Stimulated activated CD4-positive, alpha-beta T cell treated with anti-CD3 and anti-CD28 coated beads, Interleukin-2, amount 100 ng/mL, for 48 hours (primary cell): ENCODE results near the gene HOXB13.

Experiments used
- DNase-seq, 2 donors: peaks; one replicate each; pipeline ENCODE4 v3.0.0-alpha.2; 2020

The HOXB13 gene

DNA sequence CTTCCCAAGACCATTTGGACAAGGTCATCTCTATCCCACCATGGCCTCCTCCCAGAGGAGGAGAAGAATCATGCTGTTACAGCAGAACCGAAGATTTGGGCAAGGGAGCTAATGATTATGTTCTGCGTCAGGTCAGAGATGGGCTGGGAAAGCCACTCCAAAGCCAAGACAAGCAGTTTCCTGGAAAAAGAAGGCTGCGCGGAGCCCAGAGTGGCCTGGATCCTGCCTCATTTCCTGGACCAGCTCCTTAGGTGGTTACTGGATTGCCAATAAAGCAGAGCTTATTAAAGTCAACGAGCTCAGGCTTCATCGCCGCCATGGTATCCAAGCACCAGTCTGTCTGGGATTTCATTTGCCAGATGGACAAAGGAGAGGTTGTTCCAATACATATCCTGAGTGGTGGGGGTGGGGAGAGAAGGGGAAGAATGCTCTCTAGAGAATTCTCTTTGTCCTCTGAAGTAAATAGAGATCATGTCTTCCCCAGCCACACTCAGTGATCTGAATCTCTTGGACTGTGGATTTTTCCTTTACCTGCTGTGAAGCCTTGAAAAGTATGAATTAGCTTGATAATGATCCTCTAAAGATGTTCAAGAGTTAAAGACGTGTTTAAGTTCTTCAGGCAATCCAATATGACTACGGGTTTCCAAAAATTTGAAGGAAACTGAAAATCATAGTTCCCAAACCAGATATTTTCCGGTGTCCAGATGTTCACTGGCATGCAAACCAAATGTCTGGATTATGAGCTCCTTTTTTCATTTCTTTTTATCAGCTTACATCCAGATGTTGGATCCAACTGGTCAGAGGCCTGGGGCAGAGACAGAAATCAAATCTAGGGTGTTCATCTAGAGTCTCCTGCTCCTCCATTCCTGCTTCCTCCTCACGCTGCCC lies 23.9 kb downstream of the HOXB13 start:
- no peak for DNase-seq

DNA sequence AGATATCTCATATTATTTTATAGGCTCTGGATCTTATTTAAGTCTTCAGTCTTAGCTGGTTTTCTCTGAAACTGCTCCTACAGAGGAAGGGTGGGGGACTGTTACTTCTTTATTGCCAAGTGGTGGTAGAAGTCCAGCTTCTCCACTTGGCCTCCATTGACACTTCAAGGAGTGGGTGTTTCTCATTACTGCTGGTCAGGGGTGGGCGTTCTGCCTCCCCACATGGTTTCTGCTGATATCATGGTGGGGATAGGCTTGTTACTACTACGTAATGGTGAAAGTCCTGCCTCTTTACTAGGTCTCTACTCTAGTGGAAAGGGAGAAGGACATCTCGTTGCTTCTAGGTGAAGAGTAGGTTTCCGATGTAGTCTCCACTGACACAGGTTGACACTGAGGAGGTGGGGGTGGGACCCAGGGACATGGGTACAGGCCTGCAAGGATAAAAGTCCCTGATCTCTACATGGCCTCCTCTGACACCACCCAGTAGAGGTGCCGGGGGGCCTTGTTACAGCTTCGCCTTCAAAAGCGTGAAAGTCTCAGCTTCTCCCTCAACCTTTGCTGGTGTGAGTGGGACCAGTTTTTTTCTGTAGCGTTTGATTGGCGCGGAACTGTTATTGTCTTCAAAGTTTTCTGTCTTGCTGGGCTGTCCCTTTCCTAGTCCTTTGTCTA lies 26.6 kb downstream of the HOXB13 start:
- no peak for DNase-seq

GRCh38 chr17:48693178-48693577 lies 35.4 kb downstream of the HOXB13 start:
- DNase-seq: no peak

GRCh38 chr17:48692049-48692448 lies 36.5 kb downstream of the HOXB13 start:
- DNase-seq: no peak

DNA sequence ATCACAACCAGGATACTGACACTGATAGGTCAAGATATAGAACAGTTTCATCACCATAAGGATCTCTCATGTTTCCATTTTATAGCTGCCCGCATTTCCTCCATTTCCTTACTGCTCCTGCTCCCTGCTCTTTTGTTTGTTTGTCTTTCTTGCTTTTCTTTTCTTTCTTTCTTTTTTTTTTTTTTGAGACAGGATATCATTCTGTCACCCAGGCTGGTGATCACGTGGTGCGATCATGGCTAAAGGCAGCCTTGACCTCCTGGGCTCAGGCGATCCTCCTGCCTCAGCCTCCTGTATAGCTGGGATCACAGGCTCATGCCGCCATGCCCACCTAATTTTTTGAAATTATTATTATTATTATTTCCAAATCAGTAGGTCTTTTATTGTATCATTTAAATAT lies 37.9 kb downstream of the HOXB13 start:
- no peak for DNase-seq

DNA sequence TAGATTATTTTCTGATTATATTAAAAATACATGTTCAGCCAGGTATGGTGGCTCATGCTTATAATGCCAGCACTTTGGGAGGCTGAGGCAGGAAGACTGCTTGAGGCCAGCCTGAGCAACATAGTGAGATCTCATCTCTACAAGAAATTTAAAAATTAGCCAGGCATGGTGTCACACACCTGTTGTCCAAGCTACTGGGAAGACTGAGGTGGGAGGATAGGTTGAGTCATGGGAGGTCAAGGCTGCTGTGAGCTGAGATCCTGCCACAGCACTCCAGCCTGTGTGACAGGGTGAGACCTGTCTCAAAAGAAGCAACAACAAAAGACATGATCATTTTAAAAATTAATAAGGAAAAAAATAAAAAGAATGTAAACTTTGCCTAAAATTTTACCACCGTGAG lies 46.9 kb downstream of the HOXB13 start:
- DNase-seq: no peak

- no peak for DNase-seq
Observed at GRCh38 chr17:48679385-48680096, 49.0 kb downstream of the HOXB13 start.

DNA sequence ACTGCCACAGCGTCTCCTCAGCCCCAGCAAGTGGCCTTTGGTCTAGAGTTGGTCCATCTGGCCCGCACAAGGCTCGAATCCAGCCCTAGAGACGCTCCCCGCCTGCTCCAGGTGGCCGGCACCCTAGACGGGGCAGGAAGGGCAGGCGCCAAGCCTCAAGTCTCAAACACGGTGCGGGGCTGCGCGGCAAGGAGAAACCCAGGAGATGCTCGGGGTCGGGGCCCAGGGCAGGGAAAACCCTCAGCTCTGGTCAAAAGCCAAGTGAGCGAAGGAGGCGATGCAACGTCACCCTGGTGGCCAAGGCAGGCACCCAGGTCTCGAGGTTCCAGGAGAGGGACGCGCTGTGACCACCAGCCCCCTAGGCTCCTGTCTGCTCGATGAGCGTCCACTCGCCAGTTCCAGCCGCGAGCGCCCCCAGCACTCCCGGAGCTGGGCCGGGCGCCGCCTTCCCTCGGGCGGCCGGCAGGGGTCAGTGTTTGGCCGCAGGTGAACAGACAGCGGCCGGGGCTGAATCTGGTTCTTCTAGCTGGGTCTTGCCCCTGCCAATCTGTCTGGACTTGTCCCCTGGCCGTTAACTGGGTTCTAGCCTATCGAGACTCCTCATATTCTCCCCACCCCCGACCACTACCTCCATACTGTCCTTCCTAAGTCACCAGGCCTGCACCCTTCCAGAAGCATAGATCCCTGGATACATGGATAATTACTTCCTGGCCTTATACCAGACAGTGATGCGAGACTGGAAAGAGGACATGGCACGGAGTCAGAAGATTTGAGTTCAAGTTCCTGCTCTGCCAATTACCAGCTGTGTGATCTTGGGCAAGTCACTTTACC lies 50.2 kb downstream of the HOXB13 start:
- DNase-seq: peak; percentile 75 to 83

DNA sequence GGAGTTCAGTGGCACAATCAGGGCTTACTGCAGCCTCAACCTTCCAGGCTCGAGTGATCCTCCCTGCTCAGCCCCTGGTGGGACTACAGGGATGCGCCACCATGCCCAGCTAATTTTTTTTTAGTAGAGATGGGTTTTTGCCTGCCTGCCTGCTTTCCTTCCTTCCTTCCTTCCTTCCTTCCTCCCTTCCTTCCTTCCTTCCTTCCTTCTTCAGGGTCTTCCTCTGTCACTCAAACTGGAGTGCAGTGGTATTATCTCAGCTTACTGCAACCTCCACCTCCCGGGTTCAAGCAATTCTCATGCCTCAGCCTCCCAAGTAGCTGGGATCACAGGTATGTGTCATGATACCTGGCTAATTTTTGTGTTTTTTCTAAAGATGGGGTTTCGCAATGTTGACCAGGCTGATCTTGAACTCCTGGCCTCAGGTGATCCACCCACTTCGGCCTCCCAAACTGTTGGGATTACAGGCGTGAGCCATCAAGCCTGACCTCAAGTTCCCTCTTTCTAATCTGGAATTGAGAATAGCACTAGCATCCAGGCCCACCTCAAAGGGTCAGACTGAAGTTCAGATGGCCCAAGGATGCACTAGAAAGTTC lies 51.5 kb downstream of the HOXB13 start:
- no peak for DNase-seq
